Hematopoietic multipotent progenitor cell treated with erythropoietin and hydrocortisone succinate and interleukin-3 and kit ligand, for 6 days (in vitro differentiated cells): ENCODE data around the gene EYS.
"Not testable (repeated sequence)": the region's sequence is repeated elsewhere in the genome, so short reads cannot be mapped to it uniquely, and the experiment has no call there.

ENCODE experiments used
- DNase-seq: peaks from one replicate; pipeline ENCODE4 v3.0.0-alpha.2; 2015

EYS gene

DNA sequence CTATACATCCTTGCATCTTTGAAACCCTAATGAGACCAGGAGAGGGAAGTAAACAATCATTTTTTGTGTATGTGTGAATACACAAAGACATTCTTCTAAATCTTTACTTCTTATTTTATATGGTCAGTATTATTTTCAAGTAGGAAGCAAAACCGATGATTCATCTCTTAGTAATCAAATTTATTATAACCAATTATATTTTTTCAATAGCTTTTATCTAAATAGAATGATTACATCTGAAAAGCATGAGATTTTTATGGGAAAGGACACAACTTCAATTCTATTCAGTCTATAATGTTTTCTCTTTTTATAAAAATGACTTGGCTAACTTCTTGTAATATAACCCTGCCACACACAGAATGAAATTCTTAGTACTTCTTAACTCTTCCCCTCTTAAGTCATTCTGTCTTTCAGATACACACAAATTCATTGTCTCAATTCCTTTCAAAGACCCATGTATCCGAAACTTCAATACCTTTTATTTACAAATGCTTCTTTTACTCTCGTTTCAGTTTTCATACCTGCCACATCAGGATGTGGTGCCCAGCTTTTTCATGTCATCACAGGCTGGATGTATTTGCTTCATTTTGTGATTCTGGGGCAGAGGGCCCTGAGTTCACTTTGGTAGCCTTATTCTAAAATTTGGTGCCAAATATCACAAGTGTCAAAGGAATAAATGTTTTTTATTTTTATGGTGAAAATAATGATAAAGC is 1844.4 kb downstream of the EYS start:
- DNase-seq = no peak

DNA sequence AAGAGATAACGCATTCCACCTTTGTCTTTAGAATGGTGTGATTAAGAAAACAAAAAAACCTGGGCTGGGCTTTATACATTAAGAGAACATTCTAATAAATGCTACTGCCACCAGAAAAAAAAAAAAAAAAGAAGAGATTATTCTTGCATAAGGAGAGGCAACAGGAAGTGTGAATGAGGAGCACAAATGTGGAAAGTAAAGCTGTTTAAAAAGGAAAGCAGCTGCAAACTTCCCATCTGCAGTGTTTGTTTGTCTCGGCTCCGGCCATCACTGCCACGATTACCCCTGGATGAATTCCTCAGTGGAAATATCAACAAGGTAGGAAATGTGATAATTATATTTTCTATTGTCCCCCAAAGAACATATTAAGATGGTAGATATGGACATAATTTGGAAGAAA is 1847.5 kb downstream of the EYS start:
- no peak for DNase-seq

DNA sequence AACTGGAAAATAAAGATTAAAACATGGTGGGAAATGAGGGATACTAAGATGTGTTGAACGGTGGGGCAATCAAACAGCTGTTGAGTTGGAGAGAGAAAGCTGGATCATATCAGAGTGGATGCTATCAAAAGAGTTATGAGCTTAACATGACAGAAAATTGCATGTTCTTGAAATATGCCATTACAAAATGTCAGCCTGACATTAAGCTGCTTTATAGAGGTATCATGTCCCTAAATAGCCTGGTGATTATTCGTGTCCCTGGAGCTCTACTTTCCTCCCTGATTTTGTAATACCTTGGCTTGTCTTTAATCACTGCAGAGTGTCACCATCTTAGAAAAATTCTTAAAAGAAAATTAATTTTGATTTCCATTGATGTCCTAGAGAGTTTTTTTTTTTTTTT is 1848.3 kb downstream of the EYS start:
- DNase-seq = no peak

DNA sequence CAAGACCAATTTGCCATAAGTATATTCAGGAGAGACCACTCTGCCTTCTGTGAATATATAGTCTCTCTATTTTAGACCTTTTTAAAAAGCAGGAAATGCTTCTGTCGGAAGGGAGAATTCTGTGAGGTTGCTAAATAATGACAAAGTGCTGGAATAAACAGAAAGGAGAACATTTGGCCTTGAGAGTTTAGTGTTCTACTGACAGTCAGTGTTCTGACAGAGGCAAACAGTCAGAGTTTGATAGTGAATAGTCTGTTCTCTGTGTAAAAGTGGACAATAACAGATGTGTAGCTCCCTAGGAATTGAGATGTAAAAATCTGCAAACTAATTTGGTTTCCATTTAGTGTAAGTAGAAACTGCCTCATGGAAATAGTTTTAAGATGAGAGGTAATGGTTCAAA is 1850.8 kb downstream of the EYS start:
- no peak for DNase-seq

DNA sequence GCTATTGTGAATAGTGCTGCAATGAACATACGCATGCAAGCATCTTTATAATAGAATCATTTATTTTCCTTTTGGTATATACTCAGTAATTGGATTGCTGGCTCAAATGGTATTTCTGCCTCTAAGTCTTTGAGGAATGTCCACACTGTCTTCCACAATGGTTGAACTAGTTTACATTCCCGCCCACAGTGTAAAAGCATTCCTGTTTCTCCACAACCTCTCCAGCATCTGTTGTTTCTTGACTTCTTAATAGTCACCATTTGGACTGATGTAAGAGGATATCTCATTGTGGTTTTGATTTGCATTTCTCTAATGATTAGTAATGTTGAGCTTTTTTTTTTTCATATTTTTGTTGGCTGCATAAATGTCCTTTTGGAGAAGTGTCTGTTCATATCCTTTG is 1862.7 kb downstream of the EYS start:
- no peak for DNase-seq

DNA sequence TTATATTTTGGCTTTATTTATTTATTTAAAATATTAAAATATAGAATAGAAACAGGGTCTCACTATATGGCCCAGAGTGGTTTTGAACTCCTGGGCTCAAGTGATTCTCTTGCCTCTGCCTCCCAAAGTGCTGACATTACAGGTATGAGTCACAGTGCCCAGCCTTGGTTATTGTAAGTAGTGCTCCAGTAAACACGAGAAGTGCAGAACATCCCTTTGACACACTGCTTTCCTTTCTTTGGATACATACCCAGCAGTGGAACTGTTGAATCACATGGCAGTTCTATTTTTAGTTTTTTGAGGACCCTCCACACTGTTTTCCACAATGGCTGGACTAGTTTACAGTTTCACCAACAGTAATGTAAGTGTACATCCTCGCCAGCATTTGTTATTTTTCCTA is 1867.5 kb downstream of the EYS start:
- DNase-seq = no peak

DNA sequence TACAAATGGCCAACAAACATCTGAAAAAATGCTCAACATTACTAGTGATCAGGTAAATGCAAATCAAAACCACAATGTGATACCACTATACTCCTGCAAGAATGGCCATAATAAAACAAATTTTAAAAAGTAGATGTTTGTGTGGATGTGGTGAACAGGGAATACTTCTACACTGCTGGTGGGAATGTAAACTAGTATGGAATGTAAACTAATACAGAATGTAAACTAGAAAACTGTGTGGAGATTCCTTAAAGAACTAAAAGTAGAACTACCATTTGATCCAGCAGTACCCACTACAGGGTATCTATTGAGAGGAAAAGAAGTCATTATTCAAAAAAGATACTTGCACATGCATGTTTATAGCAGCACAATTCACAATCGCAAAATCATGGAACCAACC is 1878.3 kb downstream of the EYS start:
- DNase-seq = not testable (repeated sequence)

DNA sequence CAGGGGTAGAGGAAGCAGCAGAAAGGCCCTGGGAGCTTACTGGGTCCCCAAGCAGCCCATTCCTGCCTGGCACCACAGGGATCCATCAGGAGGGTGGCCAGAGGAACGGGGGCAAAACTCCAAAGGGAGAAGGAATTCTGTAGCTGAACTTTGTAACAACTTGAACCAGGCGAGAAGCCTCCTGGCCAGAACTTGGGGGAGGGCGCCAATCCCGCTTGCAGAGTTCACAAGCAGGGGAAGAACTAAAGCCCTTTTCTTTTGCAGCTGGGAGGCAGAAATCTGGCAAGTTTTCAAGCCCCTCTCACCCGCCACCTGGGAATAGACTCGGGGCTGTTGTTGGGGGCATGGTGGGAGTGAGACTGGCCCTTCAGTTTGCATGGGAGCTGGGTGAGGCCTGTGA is 1882.3 kb downstream of the EYS start:
- no peak for DNase-seq

DNA sequence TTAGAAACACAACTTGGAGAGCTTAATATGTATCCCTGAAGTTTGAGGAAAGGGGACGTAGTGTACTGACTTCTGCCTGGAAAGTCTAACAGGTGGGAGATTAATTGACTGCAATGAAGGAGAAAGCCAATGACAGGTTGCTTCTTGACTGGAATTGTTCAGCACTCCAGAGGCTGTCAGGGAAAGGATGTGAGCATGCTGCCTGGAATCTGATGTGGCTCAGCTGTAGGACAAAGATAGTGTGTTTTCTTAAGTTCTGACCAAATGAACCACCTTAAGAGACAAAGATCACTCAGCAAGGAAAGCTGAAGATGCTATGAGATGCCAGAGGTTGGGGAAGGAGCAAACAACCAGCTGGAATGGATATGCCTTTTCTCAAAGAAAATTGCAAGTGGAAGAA is 1885.6 kb downstream of the EYS start:
- no peak for DNase-seq

DNA sequence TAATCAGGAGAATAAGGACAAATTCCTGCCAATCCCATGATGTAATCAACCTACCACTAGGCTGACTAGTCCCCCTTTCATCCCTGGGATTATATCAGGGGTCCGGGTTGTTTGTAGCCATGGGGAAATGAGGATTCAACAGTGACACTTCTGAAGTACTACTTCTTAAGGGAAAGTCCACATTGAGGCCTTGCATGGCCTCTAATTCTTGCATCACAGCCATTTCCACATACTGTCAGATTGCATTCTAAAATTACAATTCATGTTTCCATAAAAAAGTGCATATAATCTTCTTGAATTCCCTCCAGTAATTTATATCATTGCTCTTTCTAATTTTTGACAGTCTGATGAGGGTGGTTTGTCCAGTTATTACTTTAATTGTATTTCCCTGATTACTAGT is 1887.2 kb downstream of the EYS start:
- DNase-seq = no peak

DNA sequence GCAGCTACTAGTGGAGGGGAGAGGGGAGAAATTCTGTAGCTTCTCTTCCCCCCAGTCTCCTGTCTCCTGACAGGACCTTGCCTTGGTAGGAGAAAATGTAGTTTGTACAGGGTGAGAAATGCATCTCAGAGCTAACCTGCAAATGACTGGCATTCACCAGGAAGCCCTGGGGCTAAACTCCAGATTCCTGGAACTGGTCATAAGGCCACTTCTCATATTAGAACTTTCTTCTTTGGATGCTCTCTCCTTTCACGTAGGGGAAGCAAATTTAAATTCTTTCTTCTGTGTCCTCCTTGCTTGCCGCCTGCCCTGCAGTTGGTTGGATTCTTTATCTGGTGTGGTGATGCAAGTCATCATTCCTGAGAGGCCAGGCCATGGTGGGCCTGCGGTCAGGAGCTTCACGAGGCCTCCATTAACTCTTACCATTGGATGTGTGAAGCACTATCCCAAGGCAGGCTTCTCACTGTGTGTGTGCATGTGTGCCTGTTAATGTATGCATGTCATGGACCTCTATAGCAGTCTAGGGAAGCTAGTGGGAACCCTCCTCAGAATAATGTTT is 1889.5 kb downstream of the EYS start:
- no peak for DNase-seq

DNA sequence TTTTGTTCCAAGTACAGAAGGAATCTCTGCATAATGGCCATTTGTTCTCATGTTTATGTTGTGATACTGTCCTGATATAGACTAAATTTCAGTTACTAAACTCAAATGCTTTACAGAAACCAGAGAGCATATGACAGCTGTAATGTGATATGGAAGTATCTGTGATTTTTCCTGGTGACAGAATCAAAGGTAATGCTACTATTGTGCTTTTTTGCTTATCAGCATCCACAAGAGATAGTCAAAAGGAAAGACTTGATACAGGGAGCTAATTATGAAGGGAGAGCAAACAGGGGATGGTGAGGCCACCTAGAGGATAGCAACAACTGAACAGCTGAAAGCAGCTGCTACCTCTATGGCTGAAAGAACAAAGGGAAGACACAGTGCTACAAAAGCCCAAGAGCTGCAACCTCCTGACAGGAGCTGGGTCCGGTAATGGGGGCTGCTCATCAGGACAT is 1890.0 kb downstream of the EYS start:
- DNase-seq = no peak

DNA sequence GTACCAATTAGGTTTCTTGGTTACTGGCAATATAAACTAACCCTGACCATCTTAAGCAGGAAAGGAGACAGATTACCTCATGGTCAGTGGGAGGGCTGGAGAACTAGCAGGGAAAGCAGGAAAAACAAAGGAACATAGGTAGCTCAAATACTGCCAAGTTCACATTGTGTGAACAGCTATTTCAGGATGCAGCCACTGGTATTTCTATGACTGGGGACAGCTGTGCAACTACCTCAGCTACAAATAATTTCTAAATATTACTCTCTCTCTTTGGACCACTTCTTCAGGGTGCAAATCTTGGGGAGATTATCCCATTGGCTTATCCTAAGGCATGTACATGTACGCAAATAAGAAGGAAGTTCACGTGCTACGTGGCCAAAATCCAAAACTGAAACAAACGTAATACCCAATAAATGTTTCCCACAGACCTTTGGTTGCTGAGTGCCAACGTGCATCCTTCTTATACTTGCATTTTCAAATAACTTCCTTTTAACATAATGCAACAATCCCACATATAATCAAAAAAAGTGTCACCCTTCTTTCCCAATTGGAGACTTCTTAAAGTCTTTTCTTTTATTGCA is 1890.5 kb downstream of the EYS start:
- no peak for DNase-seq

DNA sequence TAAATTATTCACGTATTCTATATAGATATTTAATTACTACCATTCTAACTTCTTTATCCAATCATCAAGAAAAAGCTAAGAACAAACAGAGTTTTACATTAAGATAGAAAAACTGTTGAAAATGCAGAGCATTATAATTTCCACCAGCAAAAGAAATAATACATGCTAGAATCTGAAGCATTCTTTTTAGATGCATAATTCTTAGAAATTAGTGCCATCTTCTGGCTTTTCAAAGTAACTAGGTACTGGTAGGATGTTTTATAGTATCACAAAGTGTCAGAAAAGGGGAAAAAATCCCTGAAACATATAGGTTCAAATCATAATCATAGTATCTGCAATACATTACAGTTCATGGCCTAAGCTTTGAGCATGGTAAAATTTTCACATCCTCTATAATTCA is 1892.6 kb downstream of the EYS start:
- DNase-seq = no peak

DNA sequence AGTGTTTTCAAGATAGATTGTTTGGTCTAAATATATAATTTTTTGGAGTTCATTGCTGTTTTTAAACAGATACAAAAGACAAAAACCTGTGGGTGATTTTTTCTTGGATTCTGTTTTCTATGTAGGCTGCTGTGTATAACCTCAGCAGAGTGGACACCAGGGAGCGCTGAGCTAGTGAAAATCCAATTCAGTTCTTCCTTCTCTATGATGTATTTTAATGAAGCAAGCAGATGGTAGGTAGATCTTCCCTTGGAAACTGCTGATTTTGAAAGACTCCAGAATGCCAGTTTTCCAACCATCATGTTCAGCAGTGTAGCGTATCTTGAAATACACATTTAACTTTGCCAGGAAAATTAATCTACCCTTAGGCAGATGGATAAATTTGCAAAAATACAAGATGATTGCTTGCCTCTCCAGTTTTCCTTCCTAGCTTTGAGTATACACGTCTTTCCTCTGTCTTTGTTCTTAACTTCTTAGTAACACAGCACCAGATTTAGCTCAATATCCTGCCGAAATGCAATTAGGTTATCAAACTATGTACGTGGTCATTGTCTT is 1893.4 kb downstream of the EYS start:
- no peak for DNase-seq

DNA sequence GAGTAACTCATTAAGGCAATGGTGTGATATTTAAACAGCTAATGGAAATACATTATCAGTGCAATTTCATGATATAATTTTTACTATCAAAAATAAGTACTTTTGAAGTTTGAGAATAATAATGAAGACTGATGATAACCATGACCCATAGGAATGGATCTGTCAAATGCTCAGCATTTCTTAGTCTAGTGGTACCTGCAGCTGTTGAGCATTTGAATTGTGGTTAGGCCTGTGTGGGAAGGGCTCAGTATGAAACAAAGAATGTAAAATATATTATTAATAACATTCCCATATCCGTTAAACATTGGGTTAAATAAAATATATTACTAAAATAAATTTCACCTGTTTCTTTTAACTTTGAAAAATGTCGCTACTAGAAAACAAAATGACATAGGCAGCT is 1898.5 kb downstream of the EYS start:
- no peak for DNase-seq

DNA sequence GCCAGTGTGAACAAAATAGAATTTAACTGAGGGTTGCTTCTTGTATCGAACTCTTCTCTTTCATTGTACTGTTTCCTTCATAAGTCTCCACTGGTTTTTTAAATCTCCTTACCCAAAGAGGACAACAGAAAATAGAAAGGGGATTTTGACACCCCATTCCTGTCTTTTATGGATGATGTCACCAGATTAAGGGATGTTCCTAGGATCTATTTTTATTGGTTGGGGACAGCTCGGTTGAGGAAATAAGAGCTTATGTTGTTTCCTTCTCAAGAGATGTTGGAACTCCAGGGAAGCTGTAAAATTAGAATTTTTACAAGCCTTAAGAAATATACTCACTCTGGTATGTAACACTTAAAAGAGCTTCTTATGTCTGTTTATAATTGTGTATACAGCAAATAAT is 1900.0 kb downstream of the EYS start:
- no peak for DNase-seq

DNA sequence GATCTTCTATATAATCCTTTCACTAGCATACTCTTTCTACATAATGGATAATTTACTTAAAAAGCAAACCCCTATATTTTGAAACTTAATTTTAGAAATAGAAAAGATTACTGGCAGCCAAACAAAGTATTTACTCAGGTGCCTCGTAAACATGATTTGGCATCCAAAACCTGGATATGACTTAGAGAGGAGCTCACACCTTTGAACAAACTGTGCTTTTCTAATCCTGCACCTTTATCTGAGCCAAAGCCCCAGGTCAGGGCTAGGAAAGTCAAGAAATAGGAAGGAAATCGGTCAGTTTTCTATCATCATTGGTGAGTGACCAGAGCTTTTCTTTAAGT is 1900.5 kb downstream of the EYS start:
- DNase-seq = no peak

DNA sequence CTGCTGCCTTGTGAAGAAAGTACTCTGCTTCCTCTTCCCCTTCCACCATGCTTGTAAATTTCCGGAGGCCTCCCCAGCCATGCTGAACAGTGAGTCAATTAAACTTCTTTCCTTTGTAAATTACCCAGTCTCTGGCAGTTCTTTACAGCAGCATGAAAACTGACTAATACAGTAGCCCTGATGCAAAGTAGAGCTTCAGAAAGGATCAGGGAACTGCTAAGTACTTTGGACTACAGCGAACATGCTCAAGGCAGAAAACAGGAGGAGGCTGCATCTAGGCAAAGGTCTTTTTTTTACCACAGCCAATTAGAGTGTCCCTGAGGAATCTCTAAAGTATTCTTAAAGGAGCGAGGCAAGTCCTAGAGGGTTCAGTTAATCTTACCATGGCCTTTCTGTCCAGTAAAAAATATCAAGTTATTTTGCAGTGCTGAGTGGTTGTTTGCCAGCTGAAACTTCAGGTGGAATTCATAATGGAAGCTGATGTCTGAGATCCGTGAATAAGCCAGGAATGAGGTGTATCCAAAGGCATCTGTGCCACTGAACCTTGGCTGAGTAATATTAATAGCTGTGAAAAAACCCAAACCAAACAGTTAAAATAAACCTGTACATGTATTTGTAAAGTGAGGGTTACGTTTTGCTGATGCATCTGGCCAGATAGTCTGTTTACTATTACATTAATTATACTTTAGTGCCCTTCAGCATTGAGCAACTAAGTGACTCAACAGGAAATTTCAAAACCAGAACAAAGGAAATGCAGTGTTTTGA is 1901.0 kb downstream of the EYS start:
- peak; percentile 59 for DNase-seq

DNA sequence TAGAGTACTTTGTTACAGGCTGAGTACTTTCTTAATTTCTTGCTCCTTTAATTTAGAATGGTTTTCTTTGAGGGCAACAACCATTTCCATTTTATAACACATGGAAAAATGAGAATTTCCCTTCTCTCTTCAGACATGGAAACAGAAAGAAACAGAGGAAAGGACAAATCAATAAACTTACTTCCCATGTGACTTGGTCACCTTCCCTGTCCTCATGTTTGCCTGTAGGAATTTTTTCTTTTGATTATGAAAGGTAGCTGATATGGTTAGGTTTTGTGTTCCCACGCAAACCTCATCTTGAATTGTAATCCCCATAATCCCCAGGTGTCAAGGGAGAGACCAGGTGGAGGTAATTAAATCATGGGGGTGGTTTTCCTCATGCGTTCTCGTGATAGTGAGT is 1901.7 kb downstream of the EYS start:
- DNase-seq = no peak

DNA sequence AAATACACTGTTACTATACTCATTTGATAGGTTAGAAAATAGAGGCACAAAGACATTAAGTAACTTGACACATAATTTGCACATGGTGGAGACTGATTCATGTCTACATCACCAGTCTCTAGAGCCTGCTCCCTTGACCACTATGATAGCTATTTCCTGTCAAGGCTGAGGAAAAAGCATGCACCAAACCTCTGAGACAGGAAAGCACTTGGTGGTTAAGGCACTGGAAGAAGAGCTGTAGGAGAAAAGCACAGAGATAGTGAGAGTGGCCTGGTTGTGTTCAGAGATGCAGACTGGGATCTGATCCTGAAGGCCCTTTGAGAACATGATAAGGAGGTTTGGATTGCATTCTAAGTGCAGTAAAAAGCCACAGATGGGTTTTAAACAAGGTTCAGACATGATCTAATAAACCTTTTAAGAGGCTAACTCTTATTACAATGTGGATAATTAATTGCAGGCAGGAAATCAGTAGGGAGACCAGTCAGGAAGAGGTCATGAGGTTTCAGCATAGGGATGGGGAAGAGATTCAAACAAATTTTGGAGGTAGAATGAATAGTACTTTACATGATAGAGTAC is 1902.6 kb downstream of the EYS start:
- no peak for DNase-seq

DNA sequence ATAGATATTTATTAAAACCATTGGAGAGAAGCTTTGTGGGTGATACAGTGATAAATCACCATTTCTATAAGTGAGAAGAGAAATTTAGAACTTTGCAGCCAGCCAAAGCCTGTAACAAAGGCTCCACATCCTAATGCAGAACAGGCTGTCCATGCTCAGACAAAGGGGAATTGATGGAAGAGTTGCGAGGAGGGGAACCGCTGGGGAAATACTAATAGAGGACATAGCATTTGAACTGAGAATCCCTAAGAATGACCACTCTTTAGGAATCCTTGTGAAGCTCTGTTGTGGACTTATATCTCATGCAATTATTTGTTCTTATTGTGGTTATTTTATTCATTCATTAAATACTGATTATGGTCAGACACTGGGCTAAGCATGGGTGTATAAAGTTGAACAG is 1903.7 kb downstream of the EYS start:
- no peak for DNase-seq

DNA sequence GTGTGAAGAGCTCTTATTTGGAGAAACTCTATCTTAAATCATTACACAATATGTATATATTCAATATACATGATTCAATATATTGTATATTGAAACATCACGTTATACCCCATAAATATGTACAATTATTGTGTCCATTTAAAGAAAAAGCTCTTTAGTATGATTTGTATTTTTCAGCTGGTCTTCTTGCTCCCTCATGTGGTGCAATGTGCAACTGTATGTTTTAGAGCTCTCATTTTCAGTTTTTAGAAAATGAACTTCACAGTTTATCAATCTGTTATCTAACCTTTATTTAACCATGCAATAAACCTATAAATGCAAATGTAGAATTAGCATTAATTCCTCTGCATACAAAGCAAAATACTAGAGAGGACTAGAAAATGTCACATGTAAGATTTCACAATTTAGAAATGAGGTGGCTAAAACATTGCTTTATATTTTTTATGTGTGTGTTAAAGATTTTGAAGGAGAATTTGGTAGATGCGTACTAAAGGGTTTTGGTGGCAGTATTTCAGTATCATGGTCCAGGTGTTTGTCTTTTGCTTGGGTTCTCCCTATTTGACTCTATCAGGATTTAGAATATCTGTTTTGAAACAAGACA is 1904.3 kb downstream of the EYS start:
- peak; percentile 38 for DNase-seq
